Adrenal gland (tissue), 12 donors: Measurements from ENCODE around the gene HOXC13. TPM values are rescaled to one million over a fixed set of nuclear protein-coding genes. Genes with fewer than 3 reads are reported as not detected.

Source experiments
- DNase-seq, 7 donors: peaks; one replicate each; pipeline ENCODE4 v3.0.0-alpha.2; 2019 to 2020
- H3K27ac ChIP-seq, 5 donors: fragments of 200-600 bp; sonication (generic) in 4 of 5; 1 replicate in 3 of 5; 2 replicates in 2 of 5; pipeline versions ENCODE4 v1.5.1 to v1.8.0; 2016 to 2020; ENCODE audit warnings: mild to moderate bottlenecking in 1 of 5
- H3K27me3 ChIP-seq: fragments of 200-600 bp; 2 replicates; pipeline ENCODE4 v1.8.0; 2021
- H3K36me3 ChIP-seq, 2 donors: fragments of 200-600 bp; replicated peaks in 1 of 2; 1 replicate in 1 of 2; 2 replicates in 1 of 2; pipeline versions ENCODE4 v1.5.1 to v1.8.0; 2018 to 2022
- H3K4me1 ChIP-seq, 2 donors: fragments of 200-600 bp; replicated peaks in 1 of 2; 1 replicate in 1 of 2; 2 replicates in 1 of 2; pipeline versions ENCODE4 v1.5.1 to v1.8.0; 2018 to 2021
- H3K4me3 ChIP-seq, 4 donors: fragments of 200-600 bp; sonication (generic) in 3 of 4; one replicate each; pipeline ENCODE4 v1.5.1; 2016 to 2018
- H3K9me3 ChIP-seq, 3 donors: fragments of 200-600 bp; sonication (generic) in 1 of 3; replicated peaks in 1 of 3; 1 replicate in 2 of 3; 2 replicates in 1 of 3; pipeline versions ENCODE4 v1.5.1 to v1.8.0; 2016 to 2021
- POLR2A ChIP-seq, 2 donors: fragments of 450-650 bp; IDR thresholded peaks; one replicate each; pipeline ENCODE4 v1.6.1; 2017; ENCODE audit warnings: antibody characterized with exemption in 2 of 2, mild to moderate bottlenecking in 2 of 2, moderate library complexity in 1 of 2
- WGBS, 4 donors: extraction: QIAGEN DNeasy Blood & Tissue Kit in 2 of 4; methylation state at CpG; one replicate each; pipeline versions ENCODE4 v1.1.5 to v1.1.7; 2013 to 2017; 5-methylcytosine and 5-hydroxymethylcytosine counted together
- intact Hi-C, 2 donors: fragments of 100-400 bp; cut with DNase I; formaldehyde crosslinking; loops; one replicate each; pipeline versions ENCODE4 v1.14.1 to v1.15.0; 2022 to 2023
- polyA plus RNA-seq, 3 donors: library from polyadenylated mRNA; stranded (reverse); fragments of 200-250 nt in 2 of 3; fragments of 350-450 nt in 1 of 3; fragmentation: Illumina TruSeq in 1 of 3; extraction: RNeasy Lipid Tissue Mini Kit (QIAGEN cat#74804) in 1 of 3; gene quantifications; one replicate each; pipeline ENCODE4 v1.2.3, GENCODE V29; 2013 to 2014
- total RNA-seq, 9 donors: library from RNA; depleted of rRNA in 4 of 9; stranded (reverse); fragments of >200 nt in 4 of 9; fragments of 120-200 nt in 1 of 9; fragmentation: NEBNext Ultra II Directional in 1 of 9; extraction: Animal tissue kit (Norgen Biotek cat#: 25700) in 1 of 9; gene quantifications; one replicate each; pipeline versions ENCODE4 v1.1.0 to v1.2.4, GENCODE V29; 2013 to 2023
- TF ChIP-seq, protein P1 (sequence below), 6 experiments: fragments of 450-650 bp in 4 of 6; fragments of 200-600 bp in 2 of 6; sonication (generic) in 1 of 6; IDR thresholded peaks; 1 replicate in 5 of 6; 2 replicates in 1 of 6; pipeline versions ENCODE4 v1.5.1 to v1.8.0; 2016 to 2021; ENCODE audit warnings: antibody characterized with exemption in 6 of 6, mild to moderate bottlenecking in 2 of 6, moderate library complexity in 1 of 6
- donor health status: healthy with polysubstance abuse.
- donor health status: Bipolar disorder and iron deficiency.
- donor health status: DM: yes; HTN: yes; CAD: no.
- donor health status: DM: no; HTN: no; CAD: no.
- donor health status: DM: no; HTN: no; CAD: no.
- donor health status: DM: yes; HTN: yes; CAD: no.

The HOXC13 gene
- total and polyA plus RNA-seq, 12 donors: 0.11 TPM; not detected in 11

DNA sequence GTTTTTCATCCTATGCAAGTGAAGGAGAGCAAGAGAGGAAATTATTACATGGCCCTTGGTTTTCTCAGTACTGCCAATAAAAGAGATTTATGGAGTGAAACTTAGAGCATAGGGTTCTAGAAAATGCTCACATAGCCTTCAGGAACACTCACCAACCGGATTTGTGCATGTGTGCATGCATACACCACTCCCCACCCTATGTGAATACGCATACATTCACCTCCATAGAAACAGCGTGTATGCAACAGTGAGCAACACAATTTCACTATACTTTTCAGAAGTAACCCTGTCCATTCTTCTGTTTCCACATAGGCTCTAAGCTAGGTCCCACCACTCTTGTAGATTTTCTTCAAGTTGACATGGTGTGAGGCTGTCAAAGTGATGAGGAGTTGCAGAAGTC lies 31.5 kb upstream of the HOXC13 start:
- 59 to 72% (median 62%) methylated on average over 3 of the region's 3 CpGs for whole genome bisulfite sequencing, 4 donors
- no peak for TF ChIP-seq POLR2A (IDR thresholded peaks at IDR 0.05)
- TF ChIP-seq, protein P1, sequence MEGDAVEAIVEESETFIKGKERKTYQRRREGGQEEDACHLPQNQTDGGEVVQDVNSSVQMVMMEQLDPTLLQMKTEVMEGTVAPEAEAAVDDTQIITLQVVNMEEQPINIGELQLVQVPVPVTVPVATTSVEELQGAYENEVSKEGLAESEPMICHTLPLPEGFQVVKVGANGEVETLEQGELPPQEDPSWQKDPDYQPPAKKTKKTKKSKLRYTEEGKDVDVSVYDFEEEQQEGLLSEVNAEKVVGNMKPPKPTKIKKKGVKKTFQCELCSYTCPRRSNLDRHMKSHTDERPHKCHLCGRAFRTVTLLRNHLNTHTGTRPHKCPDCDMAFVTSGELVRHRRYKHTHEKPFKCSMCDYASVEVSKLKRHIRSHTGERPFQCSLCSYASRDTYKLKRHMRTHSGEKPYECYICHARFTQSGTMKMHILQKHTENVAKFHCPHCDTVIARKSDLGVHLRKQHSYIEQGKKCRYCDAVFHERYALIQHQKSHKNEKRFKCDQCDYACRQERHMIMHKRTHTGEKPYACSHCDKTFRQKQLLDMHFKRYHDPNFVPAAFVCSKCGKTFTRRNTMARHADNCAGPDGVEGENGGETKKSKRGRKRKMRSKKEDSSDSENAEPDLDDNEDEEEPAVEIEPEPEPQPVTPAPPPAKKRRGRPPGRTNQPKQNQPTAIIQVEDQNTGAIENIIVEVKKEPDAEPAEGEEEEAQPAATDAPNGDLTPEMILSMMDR (IDR thresholded peaks at IDR 0.05): no peak
- H3K9me3 ChIP-seq: no peaks in the 10 kb centered on the region
- H3K4me3 ChIP-seq: no peak overlapping the region
- no peaks in the 10 kb centered on the region for H3K4me1 ChIP-seq
- H3K36me3 ChIP-seq: no peaks in the 10 kb centered on the region
- H3K27ac ChIP-seq: no peak overlapping the region
- H3K27me3 ChIP-seq: peaks cover 46% of the 10 kb centered on the region
- intact Hi-C loops: no loop called here
- DNase-seq: no peak

DNA sequence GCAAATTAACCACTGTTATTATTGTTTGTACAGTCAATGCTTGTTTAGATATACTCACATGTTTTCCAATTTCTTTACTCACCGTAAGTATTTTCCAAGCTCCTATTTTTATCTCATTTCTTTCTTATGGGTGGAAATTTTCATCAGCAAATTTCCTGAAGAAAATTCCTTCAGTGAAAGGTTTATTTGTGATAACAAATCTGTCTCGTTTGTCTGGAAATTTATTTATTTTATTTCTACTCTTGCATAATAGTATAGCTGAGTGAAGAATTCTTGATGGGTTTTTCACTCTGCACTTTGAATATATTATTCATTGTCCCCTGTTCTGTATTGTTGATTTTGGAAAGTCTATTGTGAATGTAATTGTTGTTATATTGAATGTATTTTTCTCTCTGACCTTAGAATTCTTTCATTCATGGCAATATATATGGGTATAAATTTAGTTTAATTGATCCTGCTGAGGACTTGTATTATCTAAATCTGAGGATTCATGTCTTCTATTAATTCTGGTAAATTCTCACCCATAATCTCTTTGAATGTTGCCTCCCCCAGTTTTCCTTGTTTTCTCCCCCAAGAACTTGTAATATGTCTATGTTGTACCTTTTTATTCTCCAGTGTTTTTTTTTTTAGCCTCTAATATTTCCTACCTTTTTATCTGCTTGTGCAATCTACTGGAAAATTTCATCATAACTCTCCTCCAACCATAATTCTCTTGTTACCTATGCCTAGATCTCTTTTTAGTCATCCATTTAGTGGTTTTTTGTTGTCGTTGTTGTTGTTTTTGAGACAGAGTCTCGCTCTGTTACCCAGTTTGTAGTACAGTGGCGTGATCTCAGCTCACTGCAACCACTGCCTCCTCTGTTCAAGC lies 21.6 kb upstream of the HOXC13 start:
- H3K4me1 ChIP-seq: no peaks in the 10 kb centered on the region
- no peaks in the 10 kb centered on the region for H3K9me3 ChIP-seq
- intact Hi-C loops: no loop called here
- TF ChIP-seq, protein P1 (IDR thresholded peaks at IDR 0.05): no peak
- no peak for TF ChIP-seq POLR2A (IDR thresholded peaks at IDR 0.05)
- H3K4me3 ChIP-seq: no peak overlapping the region
- H3K36me3 ChIP-seq: no peaks in the 10 kb centered on the region
- DNase-seq: no peak
- peaks cover 61% of the 10 kb centered on the region for H3K27me3 ChIP-seq
- 65 to 75% (median 72%) methylated on average over 5 of the region's 5 CpGs for WGBS, 4 donors
- no peak overlapping the region for H3K27ac ChIP-seq

DNA sequence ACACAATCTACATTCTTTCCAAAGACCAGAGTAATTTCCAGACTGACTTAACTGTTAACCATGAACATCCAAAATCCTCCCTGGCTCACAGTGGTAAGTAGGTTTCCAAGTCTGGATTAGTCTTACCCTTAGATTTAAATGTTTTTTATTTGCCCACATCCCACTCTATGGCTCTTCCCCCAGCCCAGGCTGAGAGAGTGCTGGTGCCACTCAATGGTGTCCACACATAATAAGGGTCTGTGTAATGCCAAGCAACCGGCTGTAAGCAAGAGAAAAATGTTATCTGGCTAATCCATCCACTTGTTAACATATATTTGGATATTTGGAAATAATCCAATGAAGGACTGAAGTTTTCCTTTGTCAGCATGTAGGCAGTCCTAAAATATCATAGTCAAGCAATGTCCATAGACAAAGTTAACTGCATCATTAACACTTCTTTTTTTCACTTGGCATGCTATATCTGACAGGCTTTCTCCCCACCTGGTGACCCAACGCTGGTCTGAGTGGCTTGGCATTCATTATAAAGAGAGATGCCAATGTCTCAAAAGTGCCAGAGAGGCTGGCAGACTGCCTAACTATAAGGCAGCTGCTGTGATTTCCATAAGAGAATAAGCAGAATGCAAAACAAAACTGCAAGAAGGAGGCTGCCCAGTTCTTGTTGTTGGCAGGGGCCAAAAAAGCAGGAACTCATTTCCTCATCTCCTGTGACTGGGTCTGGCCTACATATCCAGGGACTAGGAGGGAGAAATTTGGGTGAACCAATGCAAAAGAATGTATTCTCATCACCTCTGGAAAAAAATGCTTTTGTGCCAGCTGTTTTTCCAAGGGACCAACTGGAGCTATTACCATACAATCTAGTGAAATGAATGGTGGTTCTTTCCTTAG lies 13.9 kb upstream of the HOXC13 start:
- H3K27ac ChIP-seq: no peak overlapping the region
- no peak for DNase-seq
- TF ChIP-seq POLR2A (IDR thresholded peaks at IDR 0.05): no peak
- TF ChIP-seq, protein P1 (IDR thresholded peaks at IDR 0.05): no peak
- H3K9me3 ChIP-seq: no peaks in the 10 kb centered on the region
- peaks cover 85% of the 10 kb centered on the region for H3K27me3 ChIP-seq
- no peaks in the 10 kb centered on the region for H3K4me1 ChIP-seq
- no peaks in the 10 kb centered on the region for H3K36me3 ChIP-seq
- no peak overlapping the region for H3K4me3 ChIP-seq
- intact Hi-C loops: no loop called here
- 26 to 56% (median 46%) methylated on average over 2 of the region's 2 CpGs for WGBS, 4 donors
